Neural cell (in vitro differentiated cells): ENCODE measurements around the gene ZSWIM6. TPM values are rescaled to one million over a fixed set of nuclear protein-coding genes. Genes with fewer than 3 reads are reported as not detected.

Experiments used
- H2AFZ ChIP-seq: fragments of 200-600, 300-800 bp; sonication (generic), shearing (Covaris generic); 2 replicates; pipeline ENCODE4 v1.6.0; 2014; ENCODE audit warnings: low read depth, mild to moderate bottlenecking, antibody characterized with exemption, low read length, moderate library complexity
- H3F3A ChIP-seq: fragments of 200-600 bp; shearing (Covaris generic); 2 replicates; pipeline ENCODE4 v1.6.1; 2016; ENCODE audit warnings: mild to moderate bottlenecking, moderate library complexity, mixed read lengths, antibody characterized with exemption, low read length; ENCODE audit not compliant: insufficient read depth, poor library complexity, severe bottlenecking
- H3K27ac ChIP-seq: fragments of 200-600, 300-800 bp; sonication (generic), shearing (Covaris generic); 2 replicates; pipeline ENCODE4 v1.5.1; 2014; ENCODE audit warnings: mild to moderate bottlenecking, low read length, moderate library complexity
- H3K27me3 ChIP-seq: fragments of 300-800, 200-600 bp; sonication (generic), shearing (Covaris generic); 2 replicates; pipeline ENCODE4 v1.6.0; 2014; ENCODE audit warnings: mild to moderate bottlenecking, low read depth, low read length, moderate library complexity; ENCODE audit not compliant: insufficient read depth
- H3K36me3 ChIP-seq: fragments of 300-800, 200-600 bp; sonication (generic), shearing (Covaris generic); 2 replicates; pipeline ENCODE4 v1.5.1; 2014; ENCODE audit warnings: mild to moderate bottlenecking, antibody characterized with exemption, low read length, moderate library complexity; ENCODE audit not compliant: insufficient read depth
- H3K4me2 ChIP-seq: fragments of 300-800, 200-600 bp; sonication (generic), shearing (Covaris generic); 2 replicates; pipeline ENCODE4 v1.6.0; 2014; ENCODE audit warnings: mild to moderate bottlenecking, low read length
- H3K4me3 ChIP-seq: fragments of 300-800, 200-600 bp; sonication (generic), shearing (Covaris generic); 2 replicates; pipeline ENCODE4 v1.5.1; 2014; ENCODE audit warnings: mild to moderate bottlenecking, low read length, moderate library complexity
- H3K79me2 ChIP-seq: fragments of 200-600 bp; shearing (Covaris generic); replicated peaks from 2 replicates; pipeline ENCODE4 v1.6.0; 2014; ENCODE audit warnings: mild to moderate bottlenecking, low read length, moderate library complexity; ENCODE audit not compliant: insufficient read depth
- H3K9ac ChIP-seq: fragments of 300-800, 200-600 bp; sonication (generic), shearing (Covaris generic); 2 replicates; pipeline ENCODE4 v1.6.1; 2016; ENCODE audit warnings: mild to moderate bottlenecking, low read length, mixed read lengths
- H3K9me2 ChIP-seq: fragments of 200-600 bp; shearing (Covaris generic); 2 replicates; pipeline ENCODE4 v1.6.1; 2016; ENCODE audit warnings: mild to moderate bottlenecking, low read length, mixed read lengths; ENCODE audit not compliant: insufficient read depth
- H3K9me3 ChIP-seq: fragments of 200-600, 300-800 bp; sonication (generic), shearing (Covaris generic); 2 replicates; pipeline ENCODE4 v1.6.1; 2016; ENCODE audit warnings: mild to moderate bottlenecking, mixed run types, low read length, moderate library complexity, mixed read lengths
- H4K20me1 ChIP-seq: fragments of 200-600 bp; shearing (Covaris generic); 2 replicates; pipeline ENCODE4 v1.6.1; 2016; ENCODE audit warnings: mild to moderate bottlenecking, mixed run types; ENCODE audit not compliant: insufficient read depth
- CTCF ChIP-seq: fragments of 450-650 bp; IDR thresholded peaks from 2 replicates; pipeline ENCODE4 v1.5.1; 2014; ENCODE audit warnings: antibody characterized with exemption, mild to moderate bottlenecking, moderate library complexity; ENCODE audit not compliant: poor library complexity, severe bottlenecking
- EP300 ChIP-seq: fragments of 450-650 bp; conservative IDR thresholded peaks from 2 replicates; pipeline ENCODE4 v1.6.1; 2014; ENCODE audit warnings: antibody characterized with exemption, mild to moderate bottlenecking, moderate library complexity; ENCODE audit not compliant: poor library complexity, severe bottlenecking
- EZH2 ChIP-seq: fragments of 200-600, 300-800 bp; shearing (Covaris generic), sonication (generic); IDR thresholded peaks from 2 replicates; pipeline ENCODE4 v1.6.1; 2014; ENCODE audit warnings: antibody characterized with exemption, low read length, borderline replicate concordance, mild to moderate bottlenecking; ENCODE audit not compliant: insufficient read depth, poor library complexity, severe bottlenecking
- MXI1 ChIP-seq: fragments of 450-650 bp; conservative IDR thresholded peaks from 2 replicates; pipeline ENCODE4 v1.6.1; 2014; ENCODE audit warnings: antibody characterized with exemption, mild to moderate bottlenecking; ENCODE audit not compliant: poor library complexity, severe bottlenecking
- POLR2AphosphoS5 ChIP-seq: IDR thresholded peaks from 2 replicates; pipeline ENCODE4 v1.6.1; 2012
- RAD21 ChIP-seq: fragments of 450-650 bp; conservative IDR thresholded peaks from 2 replicates; pipeline ENCODE4 v1.6.1; 2014; ENCODE audit warnings: antibody characterized with exemption, mild to moderate bottlenecking, moderate library complexity
- SMC3 ChIP-seq: fragments of 450-650 bp; conservative IDR thresholded peaks from 2 replicates; pipeline ENCODE4 v1.6.1; 2014; ENCODE audit warnings: antibody characterized with exemption, mild to moderate bottlenecking, moderate library complexity; ENCODE audit not compliant: poor library complexity
- TAF1 ChIP-seq: IDR thresholded peaks from 2 replicates; pipeline ENCODE4 v1.6.1; 2012; ENCODE audit warnings: low read depth
- polyA plus RNA-seq: library from polyadenylated mRNA; depleted of rRNA; stranded (reverse); fragments of >200 nt; gene quantifications from 2 replicates; pipeline ENCODE4 v1.2.3, GENCODE V29; 2014
- TF ChIP-seq, protein P1 (sequence below): IDR thresholded peaks from 2 replicates; pipeline ENCODE4 v1.6.1; 2012; ENCODE audit warnings: borderline replicate concordance

The ZSWIM6 gene
- polyA plus RNA-seq, 1 donor from 2014 or later = 43.6 TPM

GRCh38 chr5:61349935-61350334 is 17.9 kb downstream of the ZSWIM6 start:
- no peak overlapping the region for H3K9ac ChIP-seq
- H3F3A ChIP-seq = no peaks in the 10 kb centered on the region
- peaks cover 100% of the 10 kb centered on the region for H3K79me2 ChIP-seq
- no peak overlapping the region for H2AFZ ChIP-seq
- no peak overlapping the region for H3K27ac ChIP-seq
- H3K9me3 ChIP-seq = no peaks in the 10 kb centered on the region
- H3K36me3 ChIP-seq = no peaks in the 10 kb centered on the region
- H3K4me2 ChIP-seq = no peak overlapping the region
- no peak overlapping the region for H3K4me3 ChIP-seq
- H3K9me2 ChIP-seq = no peaks in the 10 kb centered on the region
- TF ChIP-seq RAD21 (no peak), EP300 (no peak), EZH2 (no peak), TAF1 (no peak), POLR2AphosphoS5 (no peak), MXI1 (no peak), SMC3 (no peak), CTCF (no peak)
- TF ChIP-seq, protein P1, sequence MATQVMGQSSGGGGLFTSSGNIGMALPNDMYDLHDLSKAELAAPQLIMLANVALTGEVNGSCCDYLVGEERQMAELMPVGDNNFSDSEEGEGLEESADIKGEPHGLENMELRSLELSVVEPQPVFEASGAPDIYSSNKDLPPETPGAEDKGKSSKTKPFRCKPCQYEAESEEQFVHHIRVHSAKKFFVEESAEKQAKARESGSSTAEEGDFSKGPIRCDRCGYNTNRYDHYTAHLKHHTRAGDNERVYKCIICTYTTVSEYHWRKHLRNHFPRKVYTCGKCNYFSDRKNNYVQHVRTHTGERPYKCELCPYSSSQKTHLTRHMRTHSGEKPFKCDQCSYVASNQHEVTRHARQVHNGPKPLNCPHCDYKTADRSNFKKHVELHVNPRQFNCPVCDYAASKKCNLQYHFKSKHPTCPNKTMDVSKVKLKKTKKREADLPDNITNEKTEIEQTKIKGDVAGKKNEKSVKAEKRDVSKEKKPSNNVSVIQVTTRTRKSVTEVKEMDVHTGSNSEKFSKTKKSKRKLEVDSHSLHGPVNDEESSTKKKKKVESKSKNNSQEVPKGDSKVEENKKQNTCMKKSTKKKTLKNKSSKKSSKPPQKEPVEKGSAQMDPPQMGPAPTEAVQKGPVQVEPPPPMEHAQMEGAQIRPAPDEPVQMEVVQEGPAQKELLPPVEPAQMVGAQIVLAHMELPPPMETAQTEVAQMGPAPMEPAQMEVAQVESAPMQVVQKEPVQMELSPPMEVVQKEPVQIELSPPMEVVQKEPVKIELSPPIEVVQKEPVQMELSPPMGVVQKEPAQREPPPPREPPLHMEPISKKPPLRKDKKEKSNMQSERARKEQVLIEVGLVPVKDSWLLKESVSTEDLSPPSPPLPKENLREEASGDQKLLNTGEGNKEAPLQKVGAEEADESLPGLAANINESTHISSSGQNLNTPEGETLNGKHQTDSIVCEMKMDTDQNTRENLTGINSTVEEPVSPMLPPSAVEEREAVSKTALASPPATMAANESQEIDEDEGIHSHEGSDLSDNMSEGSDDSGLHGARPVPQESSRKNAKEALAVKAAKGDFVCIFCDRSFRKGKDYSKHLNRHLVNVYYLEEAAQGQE = no peak
- H4K20me1 ChIP-seq = peaks cover 36% of the 10 kb centered on the region
- H3K27me3 ChIP-seq = no peaks in the 10 kb centered on the region

- Histone ChIP-seq H2AFZ (no peak overlapping the region), H3K9ac (no peak overlapping the region), H3K9me2 (no peaks in the 10 kb centered on the region), H3K27ac (no peak overlapping the region), H3K27me3 (no peaks in the 10 kb centered on the region), H3K36me3 (no peaks in the 10 kb centered on the region), H3K4me3 (no peak overlapping the region), H3K4me2 (no peak overlapping the region), H3F3A (peaks cover 2% of the 10 kb centered on the region), H4K20me1 (peaks cover 36% of the 10 kb centered on the region), H3K9me3 (no peaks in the 10 kb centered on the region), H3K79me2 (peaks cover 100% of the 10 kb centered on the region)
- TF ChIP-seq EZH2 (no peak), MXI1 (no peak), RAD21 (no peak), EP300 (no peak), CTCF (no peak), SMC3 (no peak), POLR2AphosphoS5 (no peak), TAF1 (no peak)
- TF ChIP-seq, protein P1 = no peak
Observed at GRCh38 chr5:61350535-61350934, 18.5 kb downstream of the ZSWIM6 start.
